ENCODE data around the gene ZDHHC5. TPM values are rescaled to one million over a fixed set of nuclear protein-coding genes. Genes with fewer than 3 reads are reported as not detected.
"Not testable (repeated sequence)": the region's sequence is repeated elsewhere in the genome, so short reads cannot be mapped to it uniquely, and the experiment has no call there.

ZDHHC5 gene
- total RNA-seq, 1 donor from 2014 or later: 64.4 TPM

DNA sequence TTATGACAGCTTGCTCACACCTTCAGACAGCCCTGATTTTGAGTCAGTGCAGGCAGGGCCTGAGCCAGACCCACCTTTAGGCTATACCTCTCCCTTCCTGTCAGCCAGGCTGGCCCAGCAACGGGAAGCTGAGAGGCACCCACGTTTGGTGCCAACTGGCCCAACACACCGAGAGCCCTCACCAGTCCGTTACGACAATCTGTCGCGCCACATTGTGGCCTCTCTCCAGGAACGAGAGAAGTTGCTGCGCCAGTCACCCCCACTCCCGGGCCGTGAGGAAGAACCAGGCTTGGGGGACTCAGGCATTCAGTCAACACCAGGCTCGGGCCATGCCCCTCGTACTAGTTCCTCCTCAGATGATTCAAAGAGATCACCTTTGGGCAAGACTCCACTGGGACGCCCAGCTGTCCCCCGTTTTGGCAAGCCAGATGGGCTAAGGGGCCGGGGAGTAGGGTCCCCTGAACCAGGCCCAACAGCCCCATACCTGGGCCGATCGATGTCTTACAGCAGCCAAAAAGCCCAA is 31.0 kb downstream of the ZDHHC5 start:
- TF ChIP-seq, protein P1, sequence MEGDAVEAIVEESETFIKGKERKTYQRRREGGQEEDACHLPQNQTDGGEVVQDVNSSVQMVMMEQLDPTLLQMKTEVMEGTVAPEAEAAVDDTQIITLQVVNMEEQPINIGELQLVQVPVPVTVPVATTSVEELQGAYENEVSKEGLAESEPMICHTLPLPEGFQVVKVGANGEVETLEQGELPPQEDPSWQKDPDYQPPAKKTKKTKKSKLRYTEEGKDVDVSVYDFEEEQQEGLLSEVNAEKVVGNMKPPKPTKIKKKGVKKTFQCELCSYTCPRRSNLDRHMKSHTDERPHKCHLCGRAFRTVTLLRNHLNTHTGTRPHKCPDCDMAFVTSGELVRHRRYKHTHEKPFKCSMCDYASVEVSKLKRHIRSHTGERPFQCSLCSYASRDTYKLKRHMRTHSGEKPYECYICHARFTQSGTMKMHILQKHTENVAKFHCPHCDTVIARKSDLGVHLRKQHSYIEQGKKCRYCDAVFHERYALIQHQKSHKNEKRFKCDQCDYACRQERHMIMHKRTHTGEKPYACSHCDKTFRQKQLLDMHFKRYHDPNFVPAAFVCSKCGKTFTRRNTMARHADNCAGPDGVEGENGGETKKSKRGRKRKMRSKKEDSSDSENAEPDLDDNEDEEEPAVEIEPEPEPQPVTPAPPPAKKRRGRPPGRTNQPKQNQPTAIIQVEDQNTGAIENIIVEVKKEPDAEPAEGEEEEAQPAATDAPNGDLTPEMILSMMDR (IDR thresholded peaks at IDR 0.05): no peak
- H3K27ac ChIP-seq: no peak overlapping the region
- H3K36me3 ChIP-seq: peaks cover 100% of the 10 kb centered on the region
- ATAC-seq (peak; percentile 13 to 24), DNase-seq (no peak)
- H3K27me3 ChIP-seq (ENCODE audit: low read depth): no peaks in the 10 kb centered on the region
- H3K9me3 ChIP-seq: no peaks in the 10 kb centered on the region
- no peak overlapping the region for H3K4me3 ChIP-seq
- intact Hi-C loops (cut with DNase I): no loop called here
- H3K4me1 ChIP-seq: no peaks in the 10 kb centered on the region

- Histone ChIP-seq H3K27ac (no peak overlapping the region), H3K4me1 (no peaks in the 10 kb centered on the region), H3K27me3 (ENCODE audit: low read depth) (no peaks in the 10 kb centered on the region), H3K4me3 (no peak overlapping the region), H3K36me3 (peaks cover 100% of the 10 kb centered on the region), H3K9me3 (no peaks in the 10 kb centered on the region)
- TF ChIP-seq, protein P1 (IDR thresholded peaks at IDR 0.05): no peak
- no peak for ATAC-seq
- DNase-seq: no peak
- intact Hi-C loops (cut with DNase I): no loop called here
Measured at GRCh38 chr11:57699813-57700212, 31.9 kb downstream of the ZDHHC5 start.

DNA sequence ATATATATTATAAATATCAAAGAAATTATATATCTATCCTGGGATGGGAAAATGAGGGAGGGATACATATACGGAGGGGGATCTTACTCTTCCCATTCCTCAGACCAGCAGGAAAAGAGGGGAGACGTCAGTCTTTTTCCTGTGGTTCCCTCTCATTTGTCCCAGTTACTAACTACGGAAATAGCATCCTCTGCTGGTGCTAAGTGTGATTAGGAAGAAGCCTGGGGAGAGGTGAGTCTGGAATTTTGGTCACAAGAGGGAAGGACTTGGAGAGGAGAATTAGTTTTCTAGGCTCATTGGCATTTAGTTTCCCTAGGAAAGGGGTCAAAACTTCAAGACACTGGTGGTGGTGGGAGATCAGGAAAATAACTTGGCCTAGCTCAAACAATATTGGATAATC is 32.5 kb downstream of the ZDHHC5 start:
- no peak for ATAC-seq
- intact Hi-C loops (cut with DNase I): no loop called here
- no peak for DNase-seq
- no peaks in the 10 kb centered on the region for H3K9me3 ChIP-seq
- H3K27ac ChIP-seq: no peak overlapping the region
- no peaks in the 10 kb centered on the region for H3K4me1 ChIP-seq
- no peaks in the 10 kb centered on the region for H3K27me3 ChIP-seq (ENCODE audit: low read depth)
- TF ChIP-seq, protein P1 (IDR thresholded peaks at IDR 0.05): no peak
- no peak overlapping the region for H3K4me3 ChIP-seq
- peaks cover 100% of the 10 kb centered on the region for H3K36me3 ChIP-seq

DNA sequence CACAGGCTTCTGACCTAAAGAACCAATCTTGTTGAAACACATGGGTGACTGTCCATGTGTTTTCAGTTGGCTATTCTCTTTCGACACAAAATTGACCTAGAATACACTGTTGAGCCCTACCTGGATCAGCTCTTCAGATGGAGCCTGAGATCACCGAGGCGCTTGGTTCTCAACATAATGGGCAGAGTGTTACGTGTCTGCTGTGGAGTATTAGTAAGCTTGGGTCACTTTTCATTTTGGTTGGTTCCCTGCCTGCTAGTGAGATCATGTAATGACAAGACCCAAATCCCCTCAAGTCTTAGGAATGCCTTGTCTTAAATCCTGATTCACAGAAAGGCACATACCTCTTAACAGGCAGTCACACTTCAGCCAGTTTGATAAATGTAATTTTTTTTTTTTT is 35.4 kb downstream of the ZDHHC5 start:
- intact Hi-C loops (cut with DNase I): no loop called here
- Histone ChIP-seq H3K9me3 (no peaks in the 10 kb centered on the region), H3K27me3 (ENCODE audit: low read depth) (no peaks in the 10 kb centered on the region), H3K4me1 (no peaks in the 10 kb centered on the region), H3K36me3 (peaks cover 83% of the 10 kb centered on the region), H3K27ac (no peak overlapping the region), H3K4me3 (no peak overlapping the region)
- TF ChIP-seq, protein P1 (IDR thresholded peaks at IDR 0.05): no peak
- ATAC-seq (no peak), DNase-seq (no peak)

DNA sequence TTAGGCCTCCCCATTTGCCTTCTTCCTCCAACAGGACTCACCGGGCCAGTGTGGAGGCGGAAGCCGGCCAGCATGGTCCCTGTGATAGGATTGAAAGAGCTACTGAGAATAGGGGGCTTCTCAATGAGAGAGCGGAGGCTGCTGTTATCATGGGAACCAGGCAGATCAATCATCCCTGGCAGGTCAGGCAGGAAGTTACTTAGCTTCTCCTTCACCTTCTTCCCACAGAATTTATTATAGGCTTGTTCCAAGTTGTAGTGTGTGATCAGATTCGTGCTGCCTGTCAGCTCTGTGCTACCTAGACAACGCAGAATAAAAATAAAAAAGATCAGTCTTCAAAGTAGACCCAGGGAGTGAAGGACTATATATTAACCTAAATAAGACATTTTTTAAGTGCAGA is 37.0 kb downstream of the ZDHHC5 start:
- TF ChIP-seq, protein P1 (IDR thresholded peaks at IDR 0.05): no peak
- Histone ChIP-seq H3K9me3 (no peaks in the 10 kb centered on the region), H3K27ac (no peak overlapping the region), H3K36me3 (peaks cover 74% of the 10 kb centered on the region), H3K27me3 (ENCODE audit: low read depth) (no peaks in the 10 kb centered on the region), H3K4me1 (peaks cover 2% of the 10 kb centered on the region), H3K4me3 (no peak overlapping the region)
- no peak for ATAC-seq
- DNase-seq: no peak
- intact Hi-C loops (cut with DNase I): no loop called here

- H3K4me1 ChIP-seq; ATAC-seq; DNase-seq; H3K27me3 ChIP-seq (ENCODE audit: low read depth); H3K27ac ChIP-seq; H3K9me3 ChIP-seq; intact Hi-C loops (cut with DNase I); H3K4me3 ChIP-seq: not testable (repeated sequence)
- peaks cover 69% of the 10 kb centered on the region for H3K36me3 ChIP-seq
Measured at GRCh38 chr11:57705432-57705831, 37.5 kb downstream of the ZDHHC5 start.
